Spleen (tissue), 11 donors: Measurements from ENCODE around the gene IL1RL2. TPM values are rescaled to one million over a fixed set of nuclear protein-coding genes. Genes with fewer than 3 reads are reported as not detected.

Experiments used
- DNase-seq: peaks from one replicate; pipeline ENCODE4 v3.0.0-alpha.2; 2020
- H3K27ac ChIP-seq, 8 donors: fragments of 200-600 bp; sonication (generic) in 7 of 8; 1 replicate in 4 of 8; 2 replicates in 4 of 8; pipeline versions ENCODE4 v1.5.0 to v1.8.0; 2016 to 2021; ENCODE audit warnings: inconsistent platforms in 4 of 8, mild to moderate bottlenecking in 4 of 8, moderate library complexity in 1 of 8
- H3K27me3 ChIP-seq, 7 donors: fragments of 200-600 bp; sonication (generic) in 6 of 7; replicated peaks in 1 of 7; 1 replicate in 4 of 7; 2 replicates in 3 of 7; pipeline versions ENCODE4 v1.5.0 to v1.8.0; 2016 to 2021; ENCODE audit warnings: inconsistent platforms in 3 of 7, mild to moderate bottlenecking in 1 of 7
- H3K36me3 ChIP-seq, 6 donors: fragments of 200-600 bp; sonication (generic) in 5 of 6; 1 replicate in 4 of 6; 2 replicates in 2 of 6; pipeline versions ENCODE4 v1.5.0 to v1.8.0; 2016 to 2021; ENCODE audit warnings: inconsistent platforms in 2 of 6
- H3K4me1 ChIP-seq, 6 donors: fragments of 200-600 bp; sonication (generic) in 5 of 6; 1 replicate in 3 of 6; 2 replicates in 3 of 6; pipeline versions ENCODE4 v1.5.0 to v1.8.0; 2016 to 2021; ENCODE audit warnings: inconsistent platforms in 3 of 6
- H3K4me3 ChIP-seq, 8 donors: fragments of 200-600 bp; sonication (generic) in 7 of 8; 1 replicate in 4 of 8; 2 replicates in 4 of 8; pipeline versions ENCODE4 v1.5.0 to v1.8.0; 2016 to 2021; ENCODE audit warnings: inconsistent platforms in 4 of 8, mild to moderate bottlenecking in 4 of 8, moderate library complexity in 2 of 8
- H3K9me3 ChIP-seq, 8 donors: fragments of 200-600 bp; sonication (generic) in 7 of 8; 1 replicate in 4 of 8; 2 replicates in 4 of 8; pipeline versions ENCODE4 v1.5.0 to v1.8.0; 2016 to 2021; ENCODE audit warnings: inconsistent platforms in 4 of 8
- CTCF ChIP-seq, 11 experiments: fragments of 200-600 bp in 7 of 11; fragments of 450-650 bp in 4 of 11; sonication (generic) in 4 of 11; IDR thresholded peaks in 8 of 11; conservative IDR thresholded peaks in 3 of 11; 1 replicate in 7 of 11; 2 replicates in 4 of 11; pipeline versions ENCODE4 v1.4.0 to v1.8.0; 2016 to 2021; ENCODE audit warnings: antibody characterized with exemption in 11 of 11, inconsistent platforms in 4 of 11, mild to moderate bottlenecking in 1 of 11
- POLR2A ChIP-seq, 3 donors: fragments of 450-650 bp; IDR thresholded peaks; one replicate each; pipeline ENCODE4 v1.5.1; 2017; ENCODE audit warnings: antibody characterized with exemption in 3 of 3, mild to moderate bottlenecking in 1 of 3
- POLR2AphosphoS5 ChIP-seq, 3 donors: sonication (generic); formaldehyde crosslinking; IDR thresholded peaks; one replicate each; pipeline ENCODE4 v1.5.1; 2017; ENCODE audit warnings: antibody characterized with exemption in 3 of 3
- WGBS, 5 donors: extraction: QIAGEN DNeasy Blood & Tissue Kit in 3 of 5; methylation state at CpG; one replicate each; pipeline versions ENCODE4 v1.1.5 to v1.1.7; 2013 to 2018; 5-methylcytosine and 5-hydroxymethylcytosine counted together
- intact Hi-C: fragments of 100-400 bp; cut with DNase I; formaldehyde crosslinking; loops from one replicate; pipeline ENCODE4 v1.15.0; 2023; ENCODE audit warnings: low total_unique reads
- polyA plus RNA-seq, 3 donors: library from polyadenylated mRNA; stranded (reverse); fragments of 200-250 nt; gene quantifications; one replicate each; pipeline ENCODE4 v1.2.1, GENCODE V29; 2013
- total RNA-seq, 7 donors: library from RNA; depleted of rRNA in 3 of 7; stranded (reverse); fragments of >200 nt in 3 of 7; fragmentation: NEBNext Ultra II Directional in 4 of 7; extraction: Animal tissue kit (Norgen Biotek cat#: 25700) in 4 of 7; gene quantifications; one replicate each; pipeline versions ENCODE4 v1.1.0 to v1.2.1, GENCODE V29; 2016 to 2021
- donor health status: healthy with polysubstance abuse.
- donor health status: DM: no; HTN: no; CAD: no; lungs with moderate emphysema.
- donor health status: DM: no; HTN: no; CAD: no.
- donor health status: Bipolar disorder and iron deficiency.
- donor health status: healthy.
- donor health status: DM: no; HTN: no; CAD: no.
- donor health status: DM: yes; HTN: yes; CAD: no.

IL1RL2 gene
- total and polyA plus RNA-seq, 10 donors, result 0.05 to 0.49 (median 0.13) TPM; not detected in 4

GRCh38 chr2:102267774-102268173 is 81.0 kb downstream of the IL1RL2 start:
- H3K36me3 ChIP-seq, result no peaks in the 10 kb centered on the region
- no peak for TF ChIP-seq CTCF (IDR thresholded peaks at IDR 0.05 in 8 of 11, conservative IDR thresholded peaks at IDR 0.05 in 3 of 11)
- no peak for TF ChIP-seq POLR2AphosphoS5 (IDR thresholded peaks at IDR 0.05)
- TF ChIP-seq POLR2A (IDR thresholded peaks at IDR 0.05), result no peak
- no peak overlapping the region for H3K4me3 ChIP-seq
- 71 to 80% (median 78%) methylated on average over 6 of the region's 6 CpGs for WGBS, 5 donors
- no peak for DNase-seq
- H3K27ac ChIP-seq, result peak overlapping the region in 3 of 8 donors; percentile 63 to 89 (median 71)
- peaks cover 0 to 6% (median 0%) of the 10 kb centered on the region in 7 donors for H3K27me3 ChIP-seq
- intact Hi-C loops, result no loop called here
- H3K9me3 ChIP-seq, result no peaks in the 10 kb centered on the region
- H3K4me1 ChIP-seq, result peaks cover 0 to 37% (median 10%) of the 10 kb centered on the region in 6 donors

GRCh38 chr2:102268510-102269199 is 81.8 kb downstream of the IL1RL2 start:
- Histone ChIP-seq H3K4me1 (peaks cover 0 to 34% (median 10%) of the 10 kb centered on the region in 6 donors), H3K27me3 (peaks cover 0 to 6% (median 0%) of the 10 kb centered on the region in 7 donors), H3K36me3 (no peaks in the 10 kb centered on the region), H3K27ac (peak overlapping the region in 5 of 8 donors; percentile 25 to 89 (median 63)), H3K4me3 (no peak overlapping the region), H3K9me3 (no peaks in the 10 kb centered on the region)
- TF ChIP-seq POLR2A (IDR thresholded peaks at IDR 0.05) (no peak), POLR2AphosphoS5 (IDR thresholded peaks at IDR 0.05) (no peak), CTCF (IDR thresholded peaks at IDR 0.05 in 8 of 11, conservative IDR thresholded peaks at IDR 0.05 in 3 of 11) (no peak)
- intact Hi-C loops, result no loop called here
- 82 to 97% (median 94%) methylated on average over 4 of the region's 4 CpGs for WGBS, 5 donors
- DNase-seq, result no peak

- Histone ChIP-seq H3K27me3 (peaks cover 0 to 6% (median 0%) of the 10 kb centered on the region in 7 donors), H3K9me3 (no peaks in the 10 kb centered on the region), H3K36me3 (no peaks in the 10 kb centered on the region), H3K4me1 (peaks cover 0 to 34% (median 12%) of the 10 kb centered on the region in 6 donors), H3K27ac (peak overlapping the region in 4 of 8 donors; percentile 25 to 89 (median 68)), H3K4me3 (no peak overlapping the region)
- DNase-seq, result no peak
- no peak for TF ChIP-seq POLR2AphosphoS5 (IDR thresholded peaks at IDR 0.05)
- no peak for TF ChIP-seq CTCF (IDR thresholded peaks at IDR 0.05 in 8 of 11, conservative IDR thresholded peaks at IDR 0.05 in 3 of 11)
- no peak for TF ChIP-seq POLR2A (IDR thresholded peaks at IDR 0.05)
- WGBS, 5 donors, result 78 to 92% (median 84%) methylated on average over 4 of the region's 4 CpGs
- intact Hi-C loops, result no loop called here
Observed at GRCh38 chr2:102269200-102269524, 82.3 kb downstream of the IL1RL2 start.

GRCh38 chr2:102271844-102272243 is 85.0 kb downstream of the IL1RL2 start:
- Histone ChIP-seq H3K36me3 (no peaks in the 10 kb centered on the region), H3K27me3 (peaks cover 0 to 6% (median 0%) of the 10 kb centered on the region in 7 donors), H3K4me3 (no peak overlapping the region), H3K4me1 (peaks cover 0 to 34% (median 12%) of the 10 kb centered on the region in 6 donors), H3K27ac (peak overlapping the region in 2 of 8 donors; percentile 82 to 91), H3K9me3 (peaks cover 0 to 8% (median 3%) of the 10 kb centered on the region in 8 donors)
- intact Hi-C loops, result no loop called here
- TF ChIP-seq POLR2AphosphoS5 (IDR thresholded peaks at IDR 0.05) (no peak), CTCF (IDR thresholded peaks at IDR 0.05 in 8 of 11, conservative IDR thresholded peaks at IDR 0.05 in 3 of 11) (peak in 2 of 11 experiments; percentile 7 to 25)
- DNase-seq, result no peak
- 42 to 51% (median 49%) methylated on average over 5 of the region's 5 CpGs for WGBS, 5 donors
